ENCODE results near the gene ZBED3. TPM values are rescaled to one million over a fixed set of nuclear protein-coding genes. Genes with fewer than 3 reads are reported as not detected.
"Not testable (repeated sequence)": the region's sequence is repeated elsewhere in the genome, so short reads cannot be mapped to it uniquely, and the experiment has no call there.

ZBED3 gene
- total and polyA plus RNA-seq, 4 donors, result 2.7 to 14.7 (median 9.2) TPM

GRCh38 chr5:77117161-77117560 lies 30.1 kb upstream of the ZBED3 start:
- H3K36me3 ChIP-seq (ENCODE audit: control insufficient read depth, insufficient read depth, low read length), result no peaks in the 10 kb centered on the region
- 86% methylated on average over 1 of the region's 2 CpGs for WGBS (ENCODE audit: insufficient coverage)
- no peak for DNase-seq (ENCODE audit: low read depth in 4 of 6, low spot score in 6 of 6)
- no peak overlapping the region for H3K27ac ChIP-seq (ENCODE audit: low read depth, low read length)
- no peaks in the 10 kb centered on the region for H3K4me1 ChIP-seq (ENCODE audit: control insufficient read depth, insufficient read depth, low read length)
- H3K27me3 ChIP-seq (ENCODE audit: control insufficient read depth, insufficient read depth, low read length), result no peaks in the 10 kb centered on the region
- H3K4me3 ChIP-seq (ENCODE audit: low read depth, low read length), result no peak overlapping the region
- H3K9me3 ChIP-seq (ENCODE audit: control insufficient read depth, insufficient read depth, low read length), result peaks cover 1% of the 10 kb centered on the region

GRCh38 chr5:77107035-77107434 lies 19.9 kb upstream of the ZBED3 start:
- H3K4me1 ChIP-seq (ENCODE audit: control insufficient read depth, insufficient read depth, low read length); H3K4me3 ChIP-seq (ENCODE audit: low read depth, low read length); DNase-seq (ENCODE audit: low read depth in 4 of 6, low spot score in 6 of 6); H3K9me3 ChIP-seq (ENCODE audit: control insufficient read depth, insufficient read depth, low read length); H3K27ac ChIP-seq (ENCODE audit: low read depth, low read length); H3K27me3 ChIP-seq (ENCODE audit: control insufficient read depth, insufficient read depth, low read length); H3K36me3 ChIP-seq (ENCODE audit: control insufficient read depth, insufficient read depth, low read length): not testable (repeated sequence)
- whole genome bisulfite sequencing (ENCODE audit: insufficient coverage), result no CpG with 5 or more reads among the region's 4 CpGs

GRCh38 chr5:77104813-77105212 lies 17.7 kb upstream of the ZBED3 start:
- Histone ChIP-seq H3K27ac (ENCODE audit: low read depth, low read length) (no peak overlapping the region), H3K4me3 (ENCODE audit: low read depth, low read length) (no peak overlapping the region), H3K27me3 (ENCODE audit: control insufficient read depth, insufficient read depth, low read length) (no peaks in the 10 kb centered on the region), H3K4me1 (ENCODE audit: control insufficient read depth, insufficient read depth, low read length) (no peaks in the 10 kb centered on the region), H3K9me3 (ENCODE audit: control insufficient read depth, insufficient read depth, low read length) (peaks cover 2% of the 10 kb centered on the region), H3K36me3 (ENCODE audit: control insufficient read depth, insufficient read depth, low read length) (peaks cover 5% of the 10 kb centered on the region)
- no peak for DNase-seq (ENCODE audit: low read depth in 4 of 6, low spot score in 6 of 6)

DNA sequence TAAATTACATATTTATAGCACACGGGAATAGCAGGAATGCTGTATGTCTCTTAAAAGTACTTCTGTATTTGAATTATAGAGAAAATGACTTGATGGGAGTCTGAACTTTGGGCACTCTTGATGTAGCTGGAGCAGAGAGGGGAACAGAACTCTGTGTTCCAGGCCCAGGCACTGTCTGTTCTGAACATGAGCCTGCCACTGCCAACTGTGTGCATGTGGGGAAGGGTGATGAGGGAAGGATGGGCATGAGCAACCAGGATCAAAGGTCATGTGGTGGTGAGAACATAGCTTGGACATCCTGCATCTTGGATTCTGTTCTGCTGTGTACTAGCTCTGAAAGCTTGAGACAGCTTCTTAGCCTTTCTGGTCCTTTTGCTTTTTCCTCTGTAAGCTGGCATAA lies 16.4 kb upstream of the ZBED3 start:
- Histone ChIP-seq H3K27me3 (ENCODE audit: control insufficient read depth, insufficient read depth, low read length) (no peaks in the 10 kb centered on the region), H3K36me3 (ENCODE audit: control insufficient read depth, insufficient read depth, low read length) (peaks cover 7% of the 10 kb centered on the region), H3K9me3 (ENCODE audit: control insufficient read depth, insufficient read depth, low read length) (peaks cover 2% of the 10 kb centered on the region), H3K27ac (ENCODE audit: low read depth, low read length) (no peak overlapping the region), H3K4me3 (ENCODE audit: low read depth, low read length) (no peak overlapping the region), H3K4me1 (ENCODE audit: control insufficient read depth, insufficient read depth, low read length) (no peaks in the 10 kb centered on the region)
- WGBS (ENCODE audit: insufficient coverage), result 100% methylated on average over 1 of the region's 1 CpG
- no peak for DNase-seq (ENCODE audit: low read depth in 4 of 6, low spot score in 6 of 6)

- no peak for DNase-seq (ENCODE audit: low read depth in 4 of 6, low spot score in 6 of 6)
- Histone ChIP-seq H3K27me3 (ENCODE audit: control insufficient read depth, insufficient read depth, low read length) (no peaks in the 10 kb centered on the region), H3K9me3 (ENCODE audit: control insufficient read depth, insufficient read depth, low read length) (peaks cover 2% of the 10 kb centered on the region), H3K36me3 (ENCODE audit: control insufficient read depth, insufficient read depth, low read length) (peaks cover 7% of the 10 kb centered on the region), H3K27ac (ENCODE audit: low read depth, low read length) (no peak overlapping the region), H3K4me1 (ENCODE audit: control insufficient read depth, insufficient read depth, low read length) (no peaks in the 10 kb centered on the region), H3K4me3 (ENCODE audit: low read depth, low read length) (no peak overlapping the region)
- WGBS (ENCODE audit: insufficient coverage), result 77% methylated on average over 4 of the region's 7 CpGs
Measured at GRCh38 chr5:77102549-77102948, 15.5 kb upstream of the ZBED3 start.

DNA sequence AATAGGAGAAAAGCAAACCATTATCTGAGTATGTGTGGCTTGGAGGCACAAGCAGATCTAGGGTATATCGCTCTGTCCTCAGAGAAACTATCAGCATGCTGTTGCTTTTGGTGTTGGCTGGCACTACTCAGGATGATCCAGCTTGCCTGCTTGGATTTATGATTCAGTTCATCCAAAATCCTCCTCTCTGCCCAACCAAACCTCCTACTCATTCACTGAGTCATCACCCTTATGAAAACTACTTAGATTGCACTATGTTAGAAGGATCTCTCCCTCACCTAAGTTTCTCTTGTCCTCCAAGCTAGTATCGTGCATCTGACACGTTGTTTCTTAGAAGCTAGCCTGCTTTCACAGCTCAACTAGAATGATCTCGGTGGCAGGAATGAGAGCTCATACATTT lies 14.2 kb upstream of the ZBED3 start:
- H3K36me3 ChIP-seq (ENCODE audit: control insufficient read depth, insufficient read depth, low read length), result peaks cover 7% of the 10 kb centered on the region
- H3K4me1 ChIP-seq (ENCODE audit: control insufficient read depth, insufficient read depth, low read length), result no peaks in the 10 kb centered on the region
- no peak for DNase-seq (ENCODE audit: low read depth in 4 of 6, low spot score in 6 of 6)
- no peak overlapping the region for H3K4me3 ChIP-seq (ENCODE audit: low read depth, low read length)
- H3K27ac ChIP-seq (ENCODE audit: low read depth, low read length), result no peak overlapping the region
- WGBS (ENCODE audit: insufficient coverage), result 83% methylated on average over 1 of the region's 4 CpGs
- H3K27me3 ChIP-seq (ENCODE audit: control insufficient read depth, insufficient read depth, low read length), result no peaks in the 10 kb centered on the region
- H3K9me3 ChIP-seq (ENCODE audit: control insufficient read depth, insufficient read depth, low read length), result peaks cover 2% of the 10 kb centered on the region

- WGBS (ENCODE audit: insufficient coverage), result 100% methylated on average over 2 of the region's 4 CpGs
- H3K27ac ChIP-seq (ENCODE audit: low read depth, low read length), result no peak overlapping the region
- DNase-seq (ENCODE audit: low read depth in 4 of 6, low spot score in 6 of 6), result no peak
- peaks cover 3% of the 10 kb centered on the region for H3K36me3 ChIP-seq (ENCODE audit: control insufficient read depth, insufficient read depth, low read length)
- no peaks in the 10 kb centered on the region for H3K27me3 ChIP-seq (ENCODE audit: control insufficient read depth, insufficient read depth, low read length)
- H3K4me1 ChIP-seq (ENCODE audit: control insufficient read depth, insufficient read depth, low read length), result no peaks in the 10 kb centered on the region
- no peak overlapping the region for H3K4me3 ChIP-seq (ENCODE audit: low read depth, low read length)
- H3K9me3 ChIP-seq (ENCODE audit: control insufficient read depth, insufficient read depth, low read length), result no peaks in the 10 kb centered on the region
Measured at GRCh38 chr5:77095189-77095588, 8.1 kb upstream of the ZBED3 start.

GRCh38 chr5:77087484-77088261 lies 588 bp upstream of the ZBED3 start:
- WGBS (ENCODE audit: insufficient coverage), result 29% methylated on average over 8 of the region's 16 CpGs
- Histone ChIP-seq H3K4me3 (ENCODE audit: low read depth, low read length) (peak overlapping the region; percentile 82), H3K27me3 (ENCODE audit: control insufficient read depth, insufficient read depth, low read length) (no peaks in the 10 kb centered on the region), H3K4me1 (ENCODE audit: control insufficient read depth, insufficient read depth, low read length) (peaks cover 8% of the 10 kb centered on the region), H3K36me3 (ENCODE audit: control insufficient read depth, insufficient read depth, low read length) (peaks cover 5% of the 10 kb centered on the region), H3K9me3 (ENCODE audit: control insufficient read depth, insufficient read depth, low read length) (no peaks in the 10 kb centered on the region), H3K27ac (ENCODE audit: low read depth, low read length) (peak overlapping the region; percentile 96)
- peak in 4 of 6 donors; percentile 31 to 81 (median 57) for DNase-seq (ENCODE audit: low read depth in 4 of 6, low spot score in 6 of 6)

GRCh38 chr5:77086368-77086688 lies 757 bp downstream of the ZBED3 start:
- Histone ChIP-seq H3K27me3 (ENCODE audit: control insufficient read depth, insufficient read depth, low read length) (no peaks in the 10 kb centered on the region), H3K36me3 (ENCODE audit: control insufficient read depth, insufficient read depth, low read length) (peaks cover 5% of the 10 kb centered on the region), H3K4me3 (ENCODE audit: low read depth, low read length) (peak overlapping the region; percentile 82), H3K4me1 (ENCODE audit: control insufficient read depth, insufficient read depth, low read length) (peaks cover 8% of the 10 kb centered on the region), H3K9me3 (ENCODE audit: control insufficient read depth, insufficient read depth, low read length) (no peaks in the 10 kb centered on the region), H3K27ac (ENCODE audit: low read depth, low read length) (peak overlapping the region; percentile 96)
- peak in 1 of 6 donors; percentile 95 for DNase-seq (ENCODE audit: low read depth in 4 of 6, low spot score in 6 of 6)
- WGBS (ENCODE audit: insufficient coverage), result 0% methylated on average over 5 of the region's 6 CpGs

DNA sequence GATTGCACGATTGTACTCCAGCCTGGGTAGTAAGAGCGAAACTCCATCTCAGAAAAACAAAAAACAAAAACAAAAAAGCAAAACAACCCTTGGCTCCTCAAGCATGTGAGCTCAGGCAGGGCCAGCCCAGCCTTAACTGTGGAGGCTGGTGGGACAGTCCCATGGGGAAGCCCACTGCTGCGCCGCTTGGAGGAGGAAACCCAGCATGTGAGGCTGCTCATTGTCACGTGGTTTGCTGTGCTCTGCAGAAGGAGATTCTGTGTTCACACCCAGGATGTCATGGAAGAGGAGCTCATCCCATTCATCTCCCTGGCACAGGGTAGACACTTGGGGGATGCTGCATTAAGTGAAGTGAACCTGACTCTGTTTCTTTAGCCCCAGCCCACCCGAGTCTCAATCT lies 4.0 kb downstream of the ZBED3 start:
- Histone ChIP-seq H3K4me3 (ENCODE audit: low read depth, low read length) (no peak overlapping the region), H3K27me3 (ENCODE audit: control insufficient read depth, insufficient read depth, low read length) (no peaks in the 10 kb centered on the region), H3K9me3 (ENCODE audit: control insufficient read depth, insufficient read depth, low read length) (no peaks in the 10 kb centered on the region), H3K4me1 (ENCODE audit: control insufficient read depth, insufficient read depth, low read length) (peaks cover 7% of the 10 kb centered on the region), H3K36me3 (ENCODE audit: control insufficient read depth, insufficient read depth, low read length) (peaks cover 9% of the 10 kb centered on the region), H3K27ac (ENCODE audit: low read depth, low read length) (no peak overlapping the region)
- no peak for DNase-seq (ENCODE audit: low read depth in 4 of 6, low spot score in 6 of 6)
- 90% methylated on average over 4 of the region's 6 CpGs for WGBS (ENCODE audit: insufficient coverage)

All from spinal cord (tissue), 10 donors.